ENCODE data around the gene ELMO1.

Gene ELMO1

DNA sequence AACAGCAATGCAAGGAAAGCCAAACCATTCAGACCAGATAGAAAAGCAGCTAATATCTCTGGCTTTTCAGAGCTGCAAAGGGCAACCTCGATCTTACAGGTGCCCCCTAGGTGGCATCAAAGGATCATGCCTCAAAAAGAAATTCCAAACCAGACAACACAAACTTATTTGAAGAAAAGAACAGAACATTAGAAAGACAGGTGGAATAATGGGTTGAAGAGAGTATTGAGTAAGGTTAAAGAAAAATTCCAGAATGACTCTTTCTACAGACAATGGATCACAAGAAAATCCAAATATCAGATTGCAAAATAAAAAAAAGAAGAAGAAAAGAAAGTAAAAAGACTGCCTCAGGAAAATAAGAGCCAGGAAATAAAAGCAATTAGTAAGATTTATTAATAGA is 213.7 kb downstream of the ELMO1 start:
- no peaks in the 10 kb centered on the region for H3K36me3 ChIP-seq (ENCODE audit: control insufficient read depth, insufficient read depth, low read length)
- H3K4me1 ChIP-seq = no peaks in the 10 kb centered on the region
- H3K27ac ChIP-seq = no peak overlapping the region
- H2AFZ ChIP-seq = no peak overlapping the region
- H3K9me3 ChIP-seq (ENCODE audit: control insufficient read depth, low read length) = no peaks in the 10 kb centered on the region
- H3K4me3 ChIP-seq (ENCODE audit: low read depth, low read length) = no peak overlapping the region
- H3K79me2 ChIP-seq = no peaks in the 10 kb centered on the region
- H3K9ac ChIP-seq = no peak overlapping the region
- no peaks in the 10 kb centered on the region for H3K27me3 ChIP-seq (ENCODE audit: control insufficient read depth, insufficient read depth, low read length)
- H3K4me2 ChIP-seq (ENCODE audit: low read length) = no peak overlapping the region
- peak; percentile 65 for TF ChIP-seq CTCF (IDR thresholded peaks at IDR 0.05)

DNA sequence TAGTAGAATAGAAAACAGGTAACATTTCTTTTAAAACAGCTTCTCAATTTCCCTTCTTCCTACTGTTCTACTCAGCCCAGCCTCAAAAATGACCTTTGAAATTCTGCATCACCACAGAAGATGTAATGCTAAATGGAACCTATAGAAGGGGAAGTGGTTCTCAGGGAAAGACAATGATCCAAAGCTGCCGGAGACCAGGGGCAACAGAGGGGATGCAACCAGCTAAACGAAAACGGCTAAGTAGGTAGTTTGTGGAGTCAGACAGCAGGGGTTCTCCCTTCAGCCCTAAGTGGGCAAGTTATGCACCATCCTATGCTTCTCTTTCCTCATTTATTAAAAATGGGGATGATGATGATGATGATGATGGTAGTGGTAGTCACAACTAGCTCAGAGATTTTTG is 214.3 kb downstream of the ELMO1 start:
- H3K27me3 ChIP-seq (ENCODE audit: control insufficient read depth, insufficient read depth, low read length) = no peaks in the 10 kb centered on the region
- no peak for TF ChIP-seq CTCF (IDR thresholded peaks at IDR 0.05)
- H3K4me2 ChIP-seq (ENCODE audit: low read length) = no peak overlapping the region
- H3K9me3 ChIP-seq (ENCODE audit: control insufficient read depth, low read length) = no peaks in the 10 kb centered on the region
- H3K36me3 ChIP-seq (ENCODE audit: control insufficient read depth, insufficient read depth, low read length) = no peaks in the 10 kb centered on the region
- no peaks in the 10 kb centered on the region for H3K4me1 ChIP-seq
- H3K9ac ChIP-seq = no peak overlapping the region
- no peak overlapping the region for H3K27ac ChIP-seq
- H3K79me2 ChIP-seq = no peaks in the 10 kb centered on the region
- H3K4me3 ChIP-seq (ENCODE audit: low read depth, low read length) = no peak overlapping the region
- no peak overlapping the region for H2AFZ ChIP-seq

- Histone ChIP-seq H3K27ac (no peak overlapping the region), H2AFZ (no peak overlapping the region)
- TF ChIP-seq CTCF (IDR thresholded peaks at IDR 0.05) = no peak
Observed at GRCh38 chr7:37231613-37232012, 217.1 kb downstream of the ELMO1 start.

GRCh38 chr7:37230221-37230620 is 218.4 kb downstream of the ELMO1 start:
- no peak for TF ChIP-seq CTCF (IDR thresholded peaks at IDR 0.05)
- Histone ChIP-seq H3K9ac (no peak overlapping the region), H2AFZ (peak overlapping the region; percentile 3), H3K4me2 (ENCODE audit: low read length) (no peak overlapping the region), H3K27ac (no peak overlapping the region), H3K79me2 (no peaks in the 10 kb centered on the region), H3K9me3 (ENCODE audit: control insufficient read depth, low read length) (no peaks in the 10 kb centered on the region), H3K36me3 (ENCODE audit: control insufficient read depth, insufficient read depth, low read length) (no peaks in the 10 kb centered on the region), H3K27me3 (ENCODE audit: control insufficient read depth, insufficient read depth, low read length) (no peaks in the 10 kb centered on the region), H3K4me1 (no peaks in the 10 kb centered on the region), H3K4me3 (ENCODE audit: low read depth, low read length) (no peak overlapping the region)

More at GRCh38 chr7:37231613-37232012, 217.1 kb downstream of the ELMO1 start:
- H3K9me3 ChIP-seq (ENCODE audit: control insufficient read depth, low read length) = no peaks in the 10 kb centered on the region
- no peaks in the 10 kb centered on the region for H3K27me3 ChIP-seq (ENCODE audit: control insufficient read depth, insufficient read depth, low read length)
- H3K36me3 ChIP-seq (ENCODE audit: control insufficient read depth, insufficient read depth, low read length) = no peaks in the 10 kb centered on the region
- no peaks in the 10 kb centered on the region for H3K79me2 ChIP-seq
- no peaks in the 10 kb centered on the region for H3K4me1 ChIP-seq
- no peak overlapping the region for H3K4me3 ChIP-seq (ENCODE audit: low read depth, low read length)
- no peak overlapping the region for H3K9ac ChIP-seq
- no peak overlapping the region for H3K4me2 ChIP-seq (ENCODE audit: low read length)

- no peak overlapping the region for H3K9ac ChIP-seq
- H3K4me2 ChIP-seq (ENCODE audit: low read length) = no peak overlapping the region
- no peaks in the 10 kb centered on the region for H3K36me3 ChIP-seq (ENCODE audit: control insufficient read depth, insufficient read depth, low read length)
- H3K4me1 ChIP-seq = no peaks in the 10 kb centered on the region
- TF ChIP-seq CTCF (IDR thresholded peaks at IDR 0.05) = no peak
- no peaks in the 10 kb centered on the region for H3K27me3 ChIP-seq (ENCODE audit: control insufficient read depth, insufficient read depth, low read length)
- H3K9me3 ChIP-seq (ENCODE audit: control insufficient read depth, low read length) = no peaks in the 10 kb centered on the region
- no peak overlapping the region for H3K27ac ChIP-seq
- no peaks in the 10 kb centered on the region for H3K79me2 ChIP-seq
- no peak overlapping the region for H2AFZ ChIP-seq
- H3K4me3 ChIP-seq (ENCODE audit: low read depth, low read length) = no peak overlapping the region
Observed at GRCh38 chr7:37229381-37229780, 219.3 kb downstream of the ELMO1 start.
